Globus pallidus (tissue), 1 donor: Measurements from ENCODE around the gene KRTAP26-1.

Experiments
- DNase-seq: peaks from one replicate; pipeline ENCODE4 v3.0.0-alpha.2; 2015; ENCODE audit warnings: low spot score

The KRTAP26-1 gene

GRCh38 chr21:30271156-30271555 is 49.0 kb downstream of the KRTAP26-1 start:
- no peak for DNase-seq

DNA sequence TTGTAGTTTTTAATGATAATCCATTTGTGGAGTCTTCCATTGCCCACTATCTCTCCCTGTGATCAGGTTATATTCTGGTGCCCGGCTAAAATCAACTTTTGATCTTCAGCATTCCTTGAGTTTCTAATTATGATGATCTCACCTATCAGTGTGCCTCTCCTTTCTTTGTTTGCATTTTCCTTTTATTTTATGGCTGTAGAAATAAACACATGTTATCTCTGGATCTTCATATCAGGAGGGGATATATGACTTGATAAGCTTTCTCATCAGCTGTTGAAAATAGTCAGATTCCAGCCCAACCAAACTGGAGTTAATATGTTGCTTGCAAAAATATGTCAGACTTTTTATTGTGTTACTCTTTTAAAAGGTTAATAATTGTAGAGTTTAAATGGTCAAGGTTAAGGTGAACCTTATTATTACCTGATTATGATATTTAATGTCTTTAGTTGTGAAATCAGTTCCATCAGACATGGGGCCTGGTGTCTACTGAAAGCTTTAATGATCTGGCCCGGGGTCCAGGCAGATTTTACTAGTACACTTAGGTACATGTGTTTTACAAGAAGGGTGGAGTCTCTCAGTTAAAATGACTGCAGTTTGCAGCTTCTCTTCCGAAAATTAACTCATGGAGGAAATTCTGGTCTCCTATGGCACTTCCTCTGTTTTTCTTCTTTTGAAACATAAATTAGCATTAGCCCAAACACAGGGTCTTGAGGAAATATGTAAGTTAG is 50.1 kb downstream of the KRTAP26-1 start:
- DNase-seq, result no peak
